ENCODE results near the gene POTEF. TPM values are rescaled to one million over a fixed set of nuclear protein-coding genes. Genes with fewer than 3 reads are reported as not detected.
"Not testable (repeated sequence)": the region's sequence is repeated elsewhere in the genome, so short reads cannot be mapped to it uniquely, and the experiment has no call there.

The POTEF gene
- total RNA-seq, 1 donor from 2014 or later = not detected

DNA sequence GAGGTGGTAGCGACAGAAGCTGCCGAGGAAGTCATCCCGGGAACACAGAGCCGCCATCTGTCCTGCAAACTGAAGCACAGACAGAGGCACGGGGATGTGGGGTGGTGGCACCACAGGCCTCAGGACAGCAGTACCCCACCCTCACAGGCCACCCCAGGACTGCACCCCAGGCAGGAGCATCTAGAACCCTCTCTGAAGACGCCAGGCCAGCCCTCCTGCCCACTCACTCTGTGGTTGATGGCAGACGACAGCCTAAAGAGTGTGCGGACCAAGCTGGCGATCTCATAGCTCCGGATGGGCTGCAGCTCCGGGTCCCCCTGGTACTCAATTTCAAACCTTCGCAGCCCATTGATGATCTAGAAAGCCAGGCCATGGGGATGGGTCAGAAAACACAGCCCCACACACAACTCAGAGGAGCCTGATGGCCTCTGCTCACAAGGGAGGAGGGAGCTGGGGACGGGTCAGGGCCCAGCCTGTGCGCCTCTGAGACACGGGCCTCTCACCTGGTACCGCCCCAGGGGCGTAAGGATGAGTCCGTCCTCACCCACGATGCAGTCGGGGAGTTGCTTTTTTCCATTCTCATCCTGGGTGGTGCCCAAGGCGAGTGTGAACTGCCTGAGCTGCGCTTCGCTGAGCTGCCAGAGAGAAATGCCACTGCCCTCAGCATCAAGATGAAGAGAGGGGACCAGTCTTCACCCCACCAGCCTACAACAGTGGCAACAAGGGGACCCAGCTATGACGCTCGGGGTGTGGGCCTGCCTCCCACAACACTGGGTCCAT, 24.0 kb upstream of the POTEF start:
- no peak for DNase-seq (ENCODE audit: low spot score)

DNA sequence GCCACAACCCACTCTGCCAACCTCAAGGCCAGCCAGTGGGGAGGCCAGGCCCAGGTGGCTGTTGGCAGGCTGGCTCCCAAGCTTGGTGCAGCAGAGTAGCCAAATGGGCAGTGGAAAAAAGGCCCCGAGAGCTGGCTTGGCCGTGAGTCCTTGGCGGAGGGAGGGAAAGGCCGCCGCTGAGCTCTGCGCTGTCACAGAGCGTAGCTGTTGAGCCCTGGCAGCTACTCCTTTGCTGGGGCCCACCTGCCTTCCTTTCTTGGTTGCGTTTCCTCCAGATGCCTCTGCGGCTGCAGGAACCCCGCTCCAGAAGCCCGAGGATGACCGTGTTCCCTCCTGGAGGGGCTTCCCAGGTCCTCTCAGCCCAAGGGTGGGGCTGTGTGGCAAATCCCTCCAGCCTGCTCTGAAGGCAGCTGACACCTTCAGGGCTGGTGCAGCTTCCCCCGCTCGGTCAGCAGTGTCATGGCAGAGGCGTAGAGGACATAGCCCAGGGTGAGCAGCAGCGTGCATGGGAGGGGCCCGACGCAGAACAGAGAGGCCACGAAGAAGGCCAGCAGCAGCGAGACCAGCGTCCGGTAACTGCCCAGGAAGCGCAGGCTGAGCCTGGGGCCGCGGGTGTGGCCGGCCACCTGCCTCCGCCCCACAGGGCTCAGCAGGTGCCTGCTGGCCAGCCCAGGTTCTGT, 23.3 kb upstream of the POTEF start:
- not testable (repeated sequence) for DNase-seq (ENCODE audit: low spot score)

DNA sequence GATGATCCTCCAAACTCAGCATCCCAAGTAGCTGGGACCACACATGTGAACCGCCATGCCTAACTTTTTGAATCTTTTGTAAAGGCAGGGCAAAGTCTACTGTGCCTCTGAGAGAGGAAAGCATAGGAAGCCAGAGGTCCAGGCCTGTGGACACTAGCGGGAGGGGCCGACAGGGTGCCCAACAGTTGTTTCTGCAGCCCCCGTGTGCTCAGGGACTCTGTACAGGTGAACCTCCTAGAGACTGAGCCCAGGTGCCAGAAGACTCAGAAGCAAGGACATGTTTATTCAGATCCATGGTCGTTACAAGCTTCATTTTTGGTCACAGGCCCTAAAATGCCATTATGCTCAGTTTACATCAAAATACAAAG, 22.1 kb upstream of the POTEF start:
- not testable (repeated sequence) for DNase-seq (ENCODE audit: low spot score)

DNA sequence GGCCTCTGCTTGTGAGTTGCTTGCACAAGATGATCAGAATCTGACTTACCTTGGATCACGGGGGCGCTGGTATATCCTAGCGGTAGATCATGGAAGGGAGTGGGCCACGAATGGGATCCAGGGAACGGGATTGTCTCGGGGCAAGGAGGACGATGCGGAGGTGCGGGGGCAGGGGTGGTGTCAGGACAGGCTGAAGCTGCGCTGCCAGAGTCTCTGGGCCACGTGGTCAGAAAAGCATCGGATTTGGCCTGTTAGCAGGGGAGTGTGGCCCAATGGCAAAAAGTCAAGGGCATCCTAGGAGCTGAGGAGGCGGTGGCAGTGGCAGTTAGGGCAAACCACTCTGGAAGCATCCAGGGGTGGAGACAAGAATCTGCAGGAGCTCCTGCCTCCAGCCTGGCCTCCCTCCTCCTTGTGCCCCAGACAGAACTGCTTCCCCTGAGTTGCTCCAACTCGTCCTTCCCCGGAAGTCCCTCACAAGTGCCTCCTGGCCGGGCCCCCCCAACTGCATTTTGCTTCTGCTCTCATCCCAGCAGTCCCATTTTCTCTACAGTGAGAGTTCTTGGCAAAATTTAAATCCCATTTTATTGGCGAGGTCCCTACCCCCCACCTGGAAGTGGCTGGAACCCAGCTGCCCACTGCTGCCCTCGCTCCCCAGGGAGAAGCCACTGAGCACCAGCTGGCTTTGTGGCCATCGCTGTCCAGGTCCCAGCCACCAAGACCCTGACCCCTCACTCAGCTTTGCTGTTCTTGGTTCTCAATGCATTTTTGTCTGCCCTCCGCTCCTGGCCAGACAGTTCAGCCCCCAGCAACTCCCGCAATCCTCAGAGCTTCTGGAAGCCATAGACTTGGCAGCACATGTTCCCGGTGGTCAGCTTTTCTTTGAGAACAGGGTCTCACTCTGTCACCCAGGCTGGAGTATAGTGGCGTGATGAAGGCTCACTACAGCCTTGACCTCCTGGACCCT, 21.4 kb upstream of the POTEF start:
- no peak for DNase-seq (ENCODE audit: low spot score)

DNA sequence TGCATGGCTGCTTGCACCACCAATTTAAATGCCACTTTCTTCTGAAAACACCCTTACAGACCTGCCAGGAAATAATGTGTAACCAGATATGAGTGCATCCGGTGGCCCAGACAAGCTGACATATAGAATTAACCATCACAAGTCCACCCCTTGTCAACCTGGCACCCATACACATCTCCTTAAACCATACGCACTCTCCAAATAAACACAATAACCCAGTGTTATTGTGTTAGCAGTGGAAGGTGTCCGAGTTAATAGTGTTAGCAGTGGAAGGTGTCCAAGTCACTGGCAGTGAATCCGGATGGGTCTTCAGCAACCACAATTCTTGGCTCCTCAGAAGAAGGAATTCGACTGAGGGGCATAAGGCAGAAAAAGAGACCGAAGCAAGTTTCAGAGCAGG, 19.5 kb upstream of the POTEF start:
- peak; percentile 1 for DNase-seq (ENCODE audit: low spot score)

DNA sequence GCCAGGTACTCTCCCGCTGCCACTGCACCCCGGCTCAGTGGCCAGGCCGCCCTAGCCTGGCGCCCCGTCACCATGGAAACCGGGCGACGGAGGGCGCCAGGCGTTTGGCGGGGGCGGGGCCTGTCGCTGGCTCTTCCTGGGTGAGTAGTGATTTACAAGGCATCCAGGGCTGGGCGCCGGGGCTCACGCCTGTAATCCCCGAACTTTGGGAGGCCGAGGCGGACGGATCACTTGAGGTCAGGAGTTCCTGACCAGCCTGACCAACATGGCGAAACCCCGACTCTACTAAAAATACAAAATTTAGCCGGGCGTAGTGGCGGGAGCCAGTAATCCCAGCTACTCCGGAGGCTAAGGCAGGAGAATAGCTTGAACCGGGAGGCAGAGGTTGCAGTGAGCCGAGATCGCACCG, 16.0 kb upstream of the POTEF start, which contains the start of gene CCDC74B:
Gene CCDC74B (minus strand): TSS at position 107 of the 409 bp plus-strand sequence. CDS start 116 bp downstream, outside the sequence.
- DNase-seq (ENCODE audit: low spot score) = peak; percentile 53

DNA sequence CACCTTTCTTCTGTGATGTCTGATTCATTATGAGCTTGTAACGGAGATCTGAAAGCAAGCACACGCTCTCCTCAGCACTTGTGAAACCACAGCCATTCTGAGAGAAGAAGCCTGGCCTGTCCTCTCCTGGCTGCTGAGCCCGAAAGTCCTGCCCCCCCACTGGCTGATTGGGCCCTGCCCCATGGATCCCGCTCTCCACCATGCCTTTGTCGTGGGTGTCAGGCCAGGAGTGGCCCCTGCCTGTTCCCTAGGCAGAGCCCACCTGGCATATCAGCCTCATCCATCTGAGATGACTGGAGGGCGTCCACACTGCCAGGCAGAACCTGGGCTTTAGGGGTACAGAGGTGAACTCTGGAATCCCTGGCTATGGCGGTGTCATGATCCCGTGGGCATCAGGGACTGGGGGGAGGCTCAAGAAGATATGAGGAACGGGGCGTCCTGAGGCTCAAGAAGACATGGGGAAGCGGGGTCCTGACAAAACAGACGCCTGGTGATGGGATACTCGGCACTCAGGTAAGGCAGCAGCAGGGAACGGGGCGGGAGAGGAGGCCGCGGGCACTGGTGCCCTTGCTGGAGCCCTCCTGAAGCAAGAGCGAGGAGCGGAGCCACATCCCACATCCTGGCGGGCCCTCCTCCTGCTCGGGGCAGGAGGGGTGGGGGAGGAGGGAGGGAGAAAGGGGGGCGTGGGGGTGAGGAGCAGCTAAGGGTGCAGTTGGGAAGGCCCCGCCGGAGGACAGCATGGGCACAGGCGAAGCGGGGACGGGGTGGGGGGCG, 14.4 kb upstream of the POTEF start:
- DNase-seq (ENCODE audit: low spot score) = not testable (repeated sequence)

DNA sequence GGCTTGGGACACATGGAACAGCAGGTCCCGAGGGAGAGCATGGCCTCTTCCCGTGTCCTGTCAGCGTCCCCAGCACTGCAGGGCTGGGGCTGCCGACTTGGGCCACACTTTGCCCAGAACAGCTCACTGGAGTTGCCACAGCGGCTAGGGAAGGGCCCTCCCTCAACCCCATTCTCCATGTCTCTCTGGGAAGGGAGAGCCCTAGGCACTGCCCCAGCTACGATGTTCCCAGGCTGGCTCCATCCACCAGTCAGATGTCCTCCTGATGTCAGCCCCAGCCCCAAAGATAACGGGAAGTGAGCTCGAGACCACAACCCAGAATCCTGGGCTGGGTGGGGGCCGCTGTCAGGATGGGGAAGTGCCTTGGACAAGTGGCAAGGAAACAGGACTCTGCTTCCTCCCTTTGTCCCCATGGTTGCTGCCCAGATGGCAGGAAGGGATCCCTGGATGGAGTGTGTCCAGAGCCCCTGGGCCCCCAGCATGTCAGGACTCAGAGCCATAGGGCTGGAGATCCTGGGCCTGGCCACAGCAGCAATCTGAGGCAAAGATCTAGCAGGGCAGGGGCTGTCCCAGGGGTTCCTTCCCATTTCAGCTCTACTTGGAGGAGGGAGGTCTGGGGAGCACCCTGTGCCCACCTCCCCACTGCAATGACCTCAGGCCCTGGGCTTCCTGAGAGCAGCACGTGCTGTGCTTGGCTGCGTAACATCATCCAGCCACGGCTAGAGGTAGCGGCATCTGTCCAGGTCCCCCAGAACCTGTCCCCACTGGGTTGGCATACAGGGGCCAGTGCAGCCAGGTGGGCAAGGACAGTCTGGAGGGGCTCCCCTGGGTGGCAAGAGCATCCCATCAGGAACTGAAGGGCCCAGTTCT, 13.6 kb upstream of the POTEF start:
- not testable (repeated sequence) for DNase-seq (ENCODE audit: low spot score)

DNA sequence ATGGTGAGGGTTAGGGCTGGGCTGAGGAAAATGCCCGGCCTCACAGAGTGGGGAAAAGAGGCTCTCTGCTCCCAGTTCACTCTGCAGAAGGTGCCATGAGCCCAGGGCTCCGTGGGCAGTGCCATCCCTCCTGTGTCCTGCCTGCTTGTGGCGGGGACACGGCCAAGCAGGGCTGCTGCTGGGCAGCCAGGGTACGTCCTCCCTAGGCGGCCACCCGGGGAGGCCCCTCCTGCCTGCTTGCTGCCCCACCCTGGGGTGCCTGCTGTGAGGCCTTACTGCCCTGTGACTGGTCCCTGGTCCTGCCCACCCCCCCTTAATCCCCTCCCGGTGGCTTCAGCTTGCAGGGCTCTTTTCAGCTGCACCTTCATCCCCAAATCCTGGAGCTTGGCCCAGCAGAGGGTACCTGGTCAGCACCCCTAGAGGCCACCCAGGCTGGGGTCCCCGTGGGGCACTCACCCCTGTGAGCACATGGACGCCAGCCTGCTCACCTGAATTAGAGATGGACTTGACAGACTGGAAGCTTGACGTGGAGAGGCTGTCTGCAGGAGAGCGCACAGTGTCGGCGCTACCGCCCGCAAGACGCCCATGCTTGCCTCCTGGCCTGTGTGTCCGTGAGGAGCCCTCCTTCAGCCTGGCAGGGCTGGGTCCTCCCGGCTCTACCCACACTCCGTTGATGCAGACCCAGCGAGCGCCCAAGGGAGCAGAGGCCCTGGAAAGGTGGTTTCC, 12.8 kb upstream of the POTEF start:
- not testable (repeated sequence) for DNase-seq (ENCODE audit: low spot score)

DNA sequence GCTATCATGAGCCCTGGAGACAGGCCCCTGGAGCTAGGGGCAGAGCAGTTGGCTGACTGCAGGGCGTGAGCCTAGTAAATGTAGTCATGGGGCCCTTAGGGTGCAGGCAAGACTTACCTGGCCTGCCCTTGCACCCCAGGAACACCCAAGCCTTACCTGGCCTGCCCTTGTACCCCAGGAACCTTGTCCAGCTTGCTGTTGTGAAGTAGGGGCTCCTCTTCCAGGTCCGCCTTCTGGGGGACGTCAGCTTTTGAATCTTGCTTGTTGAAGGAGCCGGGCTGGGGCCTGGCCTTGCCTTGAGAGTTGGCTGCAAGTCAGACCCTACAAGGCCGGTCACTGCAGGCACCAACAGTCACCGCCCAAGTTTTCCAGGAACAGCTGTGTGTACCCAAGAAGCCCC, 12.0 kb upstream of the POTEF start:
- not testable (repeated sequence) for DNase-seq (ENCODE audit: low spot score)

DNA sequence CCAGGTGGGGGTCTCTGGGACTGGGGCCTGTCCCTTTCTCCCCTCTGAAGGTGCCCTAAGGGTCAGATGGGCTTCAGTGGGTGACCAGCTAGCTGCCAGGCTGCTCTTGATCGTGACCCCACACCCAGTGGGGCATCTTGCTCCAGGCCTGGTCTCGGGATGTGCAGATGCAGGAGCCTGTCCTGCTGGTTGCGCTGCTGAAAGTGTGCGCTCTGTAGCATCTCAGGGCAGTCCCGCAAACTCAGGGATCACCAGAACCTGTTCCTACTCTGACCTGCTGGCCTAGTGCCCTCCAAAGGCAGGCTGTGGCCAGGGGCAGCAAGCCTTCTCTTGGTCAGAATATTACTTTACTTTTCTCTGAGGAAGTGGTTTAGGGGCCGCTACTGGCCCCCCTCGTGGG, 11.5 kb upstream of the POTEF start:
- not testable (repeated sequence) for DNase-seq (ENCODE audit: low spot score)

DNA sequence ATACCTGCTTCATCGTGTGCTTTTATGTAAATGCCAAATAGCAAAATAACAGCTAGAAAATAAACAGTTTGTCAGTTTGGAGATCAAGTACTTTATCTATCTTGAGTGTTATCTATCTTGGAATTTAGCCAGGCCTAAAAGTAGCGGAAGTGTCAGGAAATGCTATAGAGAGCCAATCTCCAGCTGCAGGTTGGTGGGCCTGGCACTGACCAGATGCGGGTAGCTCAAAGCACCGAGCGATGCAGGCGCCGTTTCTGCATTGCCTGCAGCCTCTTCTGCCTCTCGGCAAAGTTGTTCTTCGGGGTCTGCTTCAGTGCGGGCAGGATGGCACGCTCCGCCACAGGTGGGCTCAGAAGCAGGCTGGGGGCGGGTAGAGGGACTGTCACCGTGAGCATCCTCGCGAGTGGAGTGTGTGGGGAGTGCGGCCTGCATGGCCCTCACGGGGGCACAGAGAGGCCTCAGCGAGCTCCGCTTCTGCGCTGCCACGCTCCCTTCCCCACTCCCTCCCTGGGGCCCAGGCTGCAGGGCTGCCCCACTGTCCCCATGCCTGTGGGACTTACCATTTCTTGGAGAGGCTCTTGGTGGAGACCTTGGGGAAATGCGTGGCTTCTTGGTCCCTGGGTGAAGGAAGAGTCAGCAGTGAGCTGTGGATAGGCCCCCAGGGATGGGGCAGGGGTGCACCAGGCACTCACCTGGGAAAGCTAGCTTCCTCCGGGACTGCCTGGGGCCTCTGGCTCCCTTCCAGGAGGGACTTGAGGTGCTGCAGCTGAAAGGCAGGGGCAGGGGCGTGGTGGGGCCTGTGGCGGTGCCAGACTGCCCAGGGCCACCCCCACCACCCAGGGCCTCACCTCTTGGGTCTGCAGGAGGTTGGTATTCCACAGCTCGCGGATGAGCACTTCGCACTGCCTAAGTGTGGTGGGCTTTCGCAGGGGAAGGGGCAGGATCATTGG, 10.6 kb upstream of the POTEF start:
- DNase-seq (ENCODE audit: low spot score) = not testable (repeated sequence)

DNA sequence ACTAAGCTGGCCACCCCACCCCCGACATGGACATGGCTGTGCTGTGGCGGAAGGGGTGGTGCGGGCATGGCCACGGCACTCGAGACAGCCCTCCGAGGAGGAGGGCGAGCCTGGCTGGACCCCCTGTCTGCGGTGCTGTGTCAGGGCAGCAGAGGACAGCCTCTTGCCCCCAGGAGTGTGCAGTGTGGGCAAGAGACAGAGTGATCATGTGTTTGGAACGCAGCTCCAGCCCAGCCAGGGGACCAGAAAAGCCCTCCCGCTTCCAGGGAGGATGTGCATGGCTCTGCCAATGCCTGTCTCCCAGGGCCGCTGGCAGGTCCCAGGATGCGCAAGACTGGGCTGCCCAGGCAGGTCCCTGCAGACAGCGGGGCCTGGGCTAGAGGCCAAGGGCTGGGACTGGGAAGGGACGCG, 9.8 kb upstream of the POTEF start:
- not testable (repeated sequence) for DNase-seq (ENCODE audit: low spot score)

DNA sequence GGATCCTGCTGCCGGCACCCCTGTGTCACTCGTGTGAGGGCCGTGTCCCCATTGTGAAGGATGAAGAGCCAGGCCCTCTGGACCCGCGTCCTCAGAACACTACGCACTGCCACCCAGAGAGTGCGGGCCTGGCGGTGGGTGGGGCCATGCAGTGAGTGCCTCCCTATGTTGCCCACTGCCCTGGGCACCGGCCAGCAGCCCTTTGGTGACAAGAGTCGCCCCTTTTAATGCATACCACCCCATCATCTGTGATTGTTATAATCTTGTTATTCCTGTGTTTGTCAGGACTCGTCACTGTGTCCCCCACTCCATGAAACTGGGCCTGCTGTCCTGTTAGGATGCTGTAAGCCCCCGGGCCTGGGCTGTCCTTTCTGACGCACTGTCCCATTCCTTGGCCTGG, 9.3 kb upstream of the POTEF start:
- DNase-seq (ENCODE audit: low spot score) = not testable (repeated sequence)

DNA sequence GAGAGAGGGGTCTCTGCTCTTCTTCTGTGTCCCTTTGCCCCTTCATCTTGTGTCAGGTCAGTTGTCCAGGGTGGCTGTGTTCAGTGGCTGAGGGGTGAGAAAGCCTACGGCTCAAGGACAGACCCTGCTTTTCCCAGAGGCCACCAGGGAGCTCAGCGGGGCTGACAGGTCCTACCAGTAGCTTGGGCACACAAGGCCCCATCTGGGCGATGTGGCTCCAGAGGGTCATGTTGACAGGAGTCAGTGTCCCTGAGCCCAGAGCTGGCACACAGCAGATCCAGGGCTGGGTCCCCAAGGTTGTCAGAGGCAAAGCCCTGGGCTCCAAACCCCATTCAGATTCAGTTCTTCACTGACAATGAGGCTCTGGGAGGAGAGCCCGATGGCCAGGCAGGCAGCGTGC, 8.1 kb upstream of the POTEF start:
- DNase-seq (ENCODE audit: low spot score) = not testable (repeated sequence)

DNA sequence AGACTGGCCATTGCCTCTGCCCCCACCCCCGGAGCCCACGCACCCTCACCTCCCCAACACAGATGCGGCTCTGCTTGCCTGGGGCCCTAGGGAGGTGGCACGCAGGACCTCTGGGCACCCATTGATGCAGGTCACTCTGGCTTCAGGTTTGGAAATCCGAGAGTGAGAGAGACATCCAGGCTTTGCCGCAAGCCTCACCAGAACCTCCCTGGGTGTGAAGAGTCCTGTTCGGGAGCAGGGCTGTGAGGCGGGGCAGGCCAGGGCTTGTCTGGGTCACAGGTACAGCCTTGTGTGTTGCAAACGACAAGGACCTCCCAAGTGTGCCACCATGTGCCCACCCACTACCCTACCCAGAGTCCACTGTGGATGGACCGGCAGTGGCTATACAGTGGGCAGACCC, 7.5 kb upstream of the POTEF start:
- DNase-seq (ENCODE audit: low spot score) = not testable (repeated sequence)

DNA sequence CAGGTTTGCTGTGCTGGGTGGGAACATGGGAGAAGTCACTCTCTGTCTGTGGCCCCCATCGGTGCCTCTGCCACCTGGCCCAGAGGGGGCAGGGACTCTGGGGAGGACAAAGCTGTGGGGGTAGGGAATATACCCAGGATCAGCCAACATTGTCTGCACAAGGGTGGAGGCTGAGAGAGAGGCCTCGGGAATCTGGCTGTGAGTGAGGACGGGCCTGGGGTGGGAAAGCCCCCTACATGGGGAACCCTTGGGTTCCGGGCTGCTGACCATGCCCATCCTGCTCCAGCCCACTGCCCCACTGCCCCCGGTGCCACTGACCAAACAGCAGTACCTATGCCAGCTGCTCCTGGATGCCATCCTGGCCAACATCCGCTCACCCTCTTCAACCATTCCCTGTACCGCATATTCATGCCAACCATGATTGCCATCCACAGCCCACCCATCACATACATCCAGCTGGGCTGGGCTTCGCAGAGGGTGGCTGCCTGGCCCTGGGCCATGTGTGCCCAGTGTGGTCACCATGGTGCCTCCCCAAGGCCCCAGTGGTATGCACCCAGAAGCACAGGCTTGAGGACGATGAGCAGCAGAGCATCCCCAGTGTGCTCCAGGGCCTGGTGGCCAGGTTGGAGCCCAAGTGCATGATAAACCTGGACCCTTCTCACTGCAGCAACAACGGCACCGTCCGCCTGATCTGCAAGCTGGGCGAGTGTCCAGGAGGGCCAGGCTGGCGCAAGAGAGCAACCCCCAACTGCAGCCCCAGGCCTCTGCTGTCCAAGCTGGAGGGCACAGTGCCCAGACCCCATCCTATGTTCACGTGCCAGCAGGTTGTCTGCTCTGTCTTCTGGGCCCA, 6.9 kb upstream of the POTEF start:
- DNase-seq (ENCODE audit: low spot score) = no peak

Data from ureter (tissue), 1 donor.